Hepatocyte (in vitro differentiated cells): ENCODE measurements around the gene CCRL2.

Experiments used
- CTCF ChIP-seq: fragments of 200-600 bp; sonication (generic); IDR thresholded peaks from 2 replicates; pipeline ENCODE4 v1.5.1; 2016; ENCODE audit warnings: antibody characterized with exemption, mild to moderate bottlenecking; ENCODE audit not compliant: poor library complexity
- EZH2 ChIP-seq: fragments of 200-600 bp; sonication (generic); IDR thresholded peaks from 2 replicates; pipeline ENCODE4 v1.6.1; 2016; ENCODE audit warnings: antibody characterized with exemption, mild to moderate bottlenecking, borderline replicate concordance

GRCh38 chr3:46375218-46375617 is 31.8 kb upstream of the CCRL2 start:
- no peak for TF ChIP-seq CTCF
- TF ChIP-seq EZH2 = no peak
